Neural progenitor cell (in vitro differentiated cells): ENCODE measurements around the gene KBTBD4. TPM values are rescaled to one million over a fixed set of nuclear protein-coding genes. Genes with fewer than 3 reads are reported as not detected.

ENCODE experiments used
- DNase-seq: peaks from one replicate; pipeline ENCODE4 v3.0.0-alpha.2; 2016; ENCODE audit warnings: low spot score
- H2AFZ ChIP-seq: fragments of 200-600 bp; sonication (generic); replicated peaks from 2 replicates; pipeline ENCODE4 v1.6.1; 2016; ENCODE audit warnings: antibody characterized with exemption
- H3F3A ChIP-seq: fragments of 200-600 bp; sonication (generic); 2 replicates; pipeline ENCODE4 v1.6.1; 2016; ENCODE audit warnings: antibody characterized with exemption, low read depth
- H3K27ac ChIP-seq: fragments of 200-600 bp; sonication (generic); 2 replicates; pipeline ENCODE4 v1.5.1; 2016; ENCODE audit warnings: mild to moderate bottlenecking
- H3K27me3 ChIP-seq: fragments of 200-600 bp; sonication (generic); 2 replicates; pipeline ENCODE4 v1.6.1; 2016; ENCODE audit warnings: mild to moderate bottlenecking, moderate library complexity
- H3K36me3 ChIP-seq: fragments of 200-600 bp; sonication (generic); 2 replicates; pipeline ENCODE4 v1.5.1; 2016
- H3K4me1 ChIP-seq: fragments of 200-600 bp; sonication (generic); 2 replicates; pipeline ENCODE4 v1.6.1; 2016; ENCODE audit warnings: mixed run types
- H3K4me2 ChIP-seq: fragments of 200-600 bp; sonication (generic); 2 replicates; pipeline ENCODE4 v1.6.1; 2016
- H3K4me3 ChIP-seq: fragments of 200-600 bp; sonication (generic); 2 replicates; pipeline ENCODE4 v1.5.1; 2016
- H3K79me2 ChIP-seq: fragments of 200-600 bp; sonication (generic); 2 replicates; pipeline ENCODE4 v1.6.1; 2016; ENCODE audit warnings: low read depth
- H3K9ac ChIP-seq: fragments of 200-600 bp; sonication (generic); 2 replicates; pipeline ENCODE4 v1.6.1; 2016
- H3K9me3 ChIP-seq: fragments of 200-600 bp; sonication (generic); 2 replicates; pipeline ENCODE4 v1.5.1; 2016; ENCODE audit warnings: low read depth
- H4K20me1 ChIP-seq: fragments of 200-600 bp; sonication (generic); 2 replicates; pipeline ENCODE4 v1.6.1; 2016; ENCODE audit warnings: low read depth
- H3K27ac Mint-ChIP-seq: 3 replicates; pipeline ENCODE4 v1.8.0; 2021; ENCODE audit warnings: mixed read lengths
- H3K27me3 Mint-ChIP-seq: 2 replicates; pipeline ENCODE4 v1.8.0; 2022; ENCODE audit warnings: low read depth, mild to moderate bottlenecking, inconsistent platforms, moderate library complexity, mixed read lengths; ENCODE audit not compliant: insufficient read depth
- H3K36me3 Mint-ChIP-seq: 3 replicates; pipeline ENCODE4 v1.8.0; 2021; ENCODE audit warnings: mixed read lengths
- H3K4me1 Mint-ChIP-seq: 3 replicates; pipeline ENCODE4 v1.8.0; 2021; ENCODE audit warnings: mixed read lengths
- H3K4me3 Mint-ChIP-seq: 3 replicates; pipeline ENCODE4 v1.8.0; 2021; ENCODE audit warnings: mild to moderate bottlenecking, moderate library complexity, mixed read lengths
- H3K9me3 Mint-ChIP-seq: 3 replicates; pipeline ENCODE4 v1.8.0; 2020; ENCODE audit warnings: mixed read lengths
- EZH2 ChIP-seq: fragments of 200-600 bp; sonication (generic); IDR thresholded peaks from 2 replicates; pipeline ENCODE4 v1.6.1; 2017; ENCODE audit warnings: antibody characterized with exemption, mild to moderate bottlenecking, moderate library complexity
- EZH2phosphoT487 ChIP-seq: fragments of 200-600 bp; sonication (generic); IDR thresholded peaks from 2 replicates; pipeline ENCODE4 v1.6.1; 2017; ENCODE audit warnings: antibody characterized with exemption
- total RNA-seq: library from RNA; depleted of rRNA; stranded (reverse); fragments of >200 nt; gene quantifications from 2 replicates; pipeline ENCODE4 v1.2.3, GENCODE V29; 2015; ENCODE audit warnings: low replicate concordance
- TF ChIP-seq, protein P1 (sequence below): fragments of 200-600 bp; sonication (generic); IDR thresholded peaks from 2 replicates; pipeline ENCODE4 v1.5.1; 2017; ENCODE audit warnings: antibody characterized with exemption, mild to moderate bottlenecking

The KBTBD4 gene
- total RNA-seq, 1 donor from 2014 or later, result 19.5 TPM

DNA sequence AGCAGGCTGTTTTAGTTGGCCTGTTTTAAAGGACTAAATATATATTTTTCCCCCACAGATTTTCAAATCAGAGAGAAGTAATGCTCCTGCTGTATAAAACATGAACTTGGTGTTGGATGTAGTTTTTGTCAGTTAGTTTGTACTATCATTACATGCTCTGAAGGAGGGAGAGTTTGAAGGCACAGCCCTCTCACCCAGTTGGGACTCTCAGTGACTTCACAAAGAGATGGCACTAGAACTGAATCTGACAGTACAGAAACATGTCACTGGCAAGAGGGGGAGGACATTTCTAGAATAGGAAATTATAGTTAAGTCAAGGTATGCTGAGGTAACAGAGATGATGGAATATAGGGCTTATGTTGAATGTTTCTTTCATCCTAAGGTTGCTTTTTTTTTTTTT, 36.5 kb upstream of the KBTBD4 start:
- Histone ChIP-seq H2AFZ (no peak overlapping the region), H3K36me3 (peaks cover 7% of the 10 kb centered on the region), H3K79me2 (no peaks in the 10 kb centered on the region), H4K20me1 (no peaks in the 10 kb centered on the region), H3K9ac (no peak overlapping the region), H3K4me3 (no peak overlapping the region), H3K9me3 (no peaks in the 10 kb centered on the region), H3K4me2 (no peak overlapping the region), H3K27me3 (no peaks in the 10 kb centered on the region), H3K27ac (no peak overlapping the region), H3F3A (peaks cover 23% of the 10 kb centered on the region), H3K4me1 (no peaks in the 10 kb centered on the region)
- TF ChIP-seq EZH2phosphoT487 (no peak), EZH2 (no peak)
- TF ChIP-seq, protein P1, sequence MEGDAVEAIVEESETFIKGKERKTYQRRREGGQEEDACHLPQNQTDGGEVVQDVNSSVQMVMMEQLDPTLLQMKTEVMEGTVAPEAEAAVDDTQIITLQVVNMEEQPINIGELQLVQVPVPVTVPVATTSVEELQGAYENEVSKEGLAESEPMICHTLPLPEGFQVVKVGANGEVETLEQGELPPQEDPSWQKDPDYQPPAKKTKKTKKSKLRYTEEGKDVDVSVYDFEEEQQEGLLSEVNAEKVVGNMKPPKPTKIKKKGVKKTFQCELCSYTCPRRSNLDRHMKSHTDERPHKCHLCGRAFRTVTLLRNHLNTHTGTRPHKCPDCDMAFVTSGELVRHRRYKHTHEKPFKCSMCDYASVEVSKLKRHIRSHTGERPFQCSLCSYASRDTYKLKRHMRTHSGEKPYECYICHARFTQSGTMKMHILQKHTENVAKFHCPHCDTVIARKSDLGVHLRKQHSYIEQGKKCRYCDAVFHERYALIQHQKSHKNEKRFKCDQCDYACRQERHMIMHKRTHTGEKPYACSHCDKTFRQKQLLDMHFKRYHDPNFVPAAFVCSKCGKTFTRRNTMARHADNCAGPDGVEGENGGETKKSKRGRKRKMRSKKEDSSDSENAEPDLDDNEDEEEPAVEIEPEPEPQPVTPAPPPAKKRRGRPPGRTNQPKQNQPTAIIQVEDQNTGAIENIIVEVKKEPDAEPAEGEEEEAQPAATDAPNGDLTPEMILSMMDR, result no peak
- Mint-ChIP-seq H3K4me3 (no peak overlapping the region), H3K27me3 (no peaks in the 10 kb centered on the region), H3K27ac (no peak overlapping the region), H3K36me3 (peaks cover 2% of the 10 kb centered on the region), H3K9me3 (no peaks in the 10 kb centered on the region), H3K4me1 (no peaks in the 10 kb centered on the region)
- no peak for DNase-seq

DNA sequence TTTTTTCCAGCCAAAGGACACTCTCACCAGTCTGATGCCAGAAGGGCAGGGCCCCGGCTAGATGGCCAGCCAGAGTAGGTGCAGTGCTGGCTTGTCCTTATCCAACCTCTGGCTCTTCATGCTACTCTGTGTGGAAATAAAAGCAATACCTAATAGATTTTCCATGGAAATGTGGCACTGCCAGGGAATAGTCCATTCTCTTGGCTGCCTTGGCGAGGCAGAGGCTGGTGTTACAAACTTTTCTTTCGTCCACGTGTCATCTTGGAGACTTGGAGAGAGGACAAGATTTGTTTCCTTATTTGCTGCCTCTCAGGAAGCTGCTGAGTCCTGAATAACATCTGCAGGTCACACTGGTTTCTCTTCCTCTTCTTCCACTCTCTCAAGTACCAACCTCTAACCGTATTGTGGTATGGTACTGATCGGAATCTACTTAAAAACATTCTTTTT, 32.6 kb upstream of the KBTBD4 start:
- H3K27ac Mint-ChIP-seq, result no peak overlapping the region
- H3K4me3 ChIP-seq, result no peak overlapping the region
- no peak overlapping the region for H3K4me3 Mint-ChIP-seq
- no peaks in the 10 kb centered on the region for H3K27me3 ChIP-seq
- no peak overlapping the region for H2AFZ ChIP-seq
- H3K4me1 ChIP-seq, result no peaks in the 10 kb centered on the region
- no peak overlapping the region for H3K4me2 ChIP-seq
- H3K36me3 ChIP-seq, result no peaks in the 10 kb centered on the region
- no peaks in the 10 kb centered on the region for H3K79me2 ChIP-seq
- H3K9me3 ChIP-seq, result no peaks in the 10 kb centered on the region
- H3K4me1 Mint-ChIP-seq, result peaks cover 5% of the 10 kb centered on the region
- no peaks in the 10 kb centered on the region for H4K20me1 ChIP-seq
- peaks cover 4% of the 10 kb centered on the region for H3F3A ChIP-seq
- DNase-seq, result no peak
- no peak overlapping the region for H3K27ac ChIP-seq
- no peaks in the 10 kb centered on the region for H3K27me3 Mint-ChIP-seq
- peaks cover 6% of the 10 kb centered on the region for H3K36me3 Mint-ChIP-seq
- TF ChIP-seq, protein P1, result no peak
- no peak for TF ChIP-seq EZH2phosphoT487
- no peak for TF ChIP-seq EZH2
- no peaks in the 10 kb centered on the region for H3K9me3 Mint-ChIP-seq
- H3K9ac ChIP-seq, result no peak overlapping the region

DNA sequence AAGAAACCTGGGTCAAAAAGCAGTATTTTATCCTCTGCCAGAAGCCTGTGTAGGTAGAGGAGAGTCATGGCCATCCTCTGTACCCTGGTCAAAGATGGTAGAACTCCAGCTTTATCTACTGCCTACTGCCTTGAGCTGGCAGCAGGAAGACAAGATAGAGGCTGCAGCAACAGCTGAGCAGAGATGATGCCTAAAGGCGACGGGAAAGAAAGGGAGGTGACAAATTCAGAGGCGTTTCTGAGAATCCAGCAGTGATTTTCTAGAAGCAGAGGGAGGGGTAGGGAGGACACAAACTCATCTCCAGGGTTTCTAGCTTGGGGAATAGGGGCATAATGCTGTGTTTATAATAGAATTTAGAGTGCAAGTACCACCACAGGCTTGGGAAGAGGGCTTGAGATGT, 30.9 kb upstream of the KBTBD4 start:
- no peaks in the 10 kb centered on the region for H3K79me2 ChIP-seq
- Mint-ChIP-seq H3K9me3 (no peaks in the 10 kb centered on the region), H3K27ac (no peak overlapping the region), H3K4me1 (peaks cover 5% of the 10 kb centered on the region), H3K4me3 (no peak overlapping the region), H3K36me3 (peaks cover 4% of the 10 kb centered on the region), H3K27me3 (no peaks in the 10 kb centered on the region)
- no peak overlapping the region for H3K4me3 ChIP-seq
- H3K4me1 ChIP-seq, result no peaks in the 10 kb centered on the region
- no peak overlapping the region for H2AFZ ChIP-seq
- H3K9me3 ChIP-seq, result no peaks in the 10 kb centered on the region
- H3K27ac ChIP-seq, result no peak overlapping the region
- no peaks in the 10 kb centered on the region for H3K36me3 ChIP-seq
- no peaks in the 10 kb centered on the region for H3K27me3 ChIP-seq
- no peak for TF ChIP-seq EZH2phosphoT487
- no peak for TF ChIP-seq EZH2
- TF ChIP-seq, protein P1, result no peak
- H3K4me2 ChIP-seq, result no peak overlapping the region
- no peak for DNase-seq
- H4K20me1 ChIP-seq, result no peaks in the 10 kb centered on the region
- H3K9ac ChIP-seq, result no peak overlapping the region
- peaks cover 4% of the 10 kb centered on the region for H3F3A ChIP-seq
